NT2/D1 (cell line): ENCODE measurements around the gene TLX2.

ENCODE experiments used
- SUZ12 ChIP-seq: IDR thresholded peaks from 2 replicates; pipeline ENCODE4 v1.6.1; 2011; ENCODE audit not compliant: insufficient read length, insufficient read depth; ENCODE audit errors: extremely low read depth
- YY1 ChIP-seq: IDR thresholded peaks from 2 replicates; pipeline ENCODE4 v1.6.1; 2011; ENCODE audit not compliant: insufficient read length, insufficient read depth
- ZNF274 ChIP-seq: IDR thresholded peaks from 2 replicates; pipeline ENCODE4 v1.6.1; 2011; ENCODE audit warnings: mild to moderate bottlenecking, low read depth, low read length

GRCh38 chr2:74474481-74474880 lies 39.8 kb upstream of the TLX2 start:
- TF ChIP-seq ZNF274 (no peak), YY1 (no peak), SUZ12 (no peak)
